GM04503 (cell line): Measurements from ENCODE around the gene MBNL1.

Experiments used
- DNase-seq: peaks from one replicate; pipeline ENCODE4 v3.0.0-alpha.2; 2012; ENCODE audit warnings: low read depth

The MBNL1 gene

DNA sequence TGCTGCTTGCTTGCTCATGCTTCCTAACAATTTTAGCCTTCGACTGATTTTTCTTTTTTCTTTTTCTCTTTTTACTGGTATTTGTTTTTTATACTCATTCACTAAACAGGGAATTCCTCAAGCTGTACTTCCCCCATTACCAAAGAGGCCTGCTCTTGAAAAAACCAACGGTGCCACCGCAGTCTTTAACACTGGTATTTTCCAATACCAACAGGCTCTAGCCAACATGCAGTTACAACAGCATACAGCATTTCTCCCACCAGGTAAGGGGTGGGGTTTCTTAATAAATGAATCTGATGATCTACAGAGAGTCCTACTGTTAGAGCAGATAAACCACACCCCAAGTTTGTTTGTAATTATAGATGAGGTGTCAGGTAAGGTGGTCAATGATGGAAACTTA lies 178.8 kb downstream of the MBNL1 start:
- no peak for DNase-seq

DNA sequence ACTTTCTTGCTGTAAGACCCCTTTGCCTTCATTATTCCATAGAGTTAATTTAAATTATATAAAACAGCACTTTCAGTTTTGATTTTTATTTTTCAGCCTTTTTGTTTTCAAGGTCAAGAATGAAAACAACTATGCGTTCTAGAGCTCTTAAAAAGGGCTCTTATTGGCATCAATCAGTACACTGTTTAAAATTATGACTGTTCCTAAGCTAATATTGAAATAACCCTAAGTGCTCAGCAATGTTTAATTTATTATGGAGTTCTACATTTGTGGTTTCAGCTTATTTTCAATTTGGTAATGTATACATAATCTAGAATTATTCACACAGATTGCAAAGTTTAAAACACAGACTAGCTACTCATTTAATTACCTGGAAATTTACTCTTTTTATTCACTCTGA lies 179.4 kb downstream of the MBNL1 start:
- no peak for DNase-seq

DNA sequence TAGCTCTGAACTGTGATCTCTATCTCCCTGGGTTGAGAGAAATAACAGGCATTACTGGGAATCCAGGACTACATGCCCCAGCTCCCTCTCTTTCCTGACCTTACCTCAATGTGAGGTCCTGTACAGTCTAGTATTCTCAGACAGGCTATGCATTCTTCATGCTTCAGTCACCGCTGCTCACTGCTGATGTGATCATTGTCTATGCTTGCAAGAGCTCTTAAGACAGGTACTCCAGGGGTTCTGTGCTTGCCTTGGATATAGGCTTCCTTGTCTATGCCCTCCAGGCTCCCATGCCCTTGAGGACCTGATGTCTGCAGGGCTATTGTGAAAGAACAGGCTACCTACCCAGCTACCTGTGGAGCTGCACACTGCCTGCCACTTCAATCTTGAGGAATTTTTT lies 183.6 kb downstream of the MBNL1 start:
- DNase-seq = no peak

DNA sequence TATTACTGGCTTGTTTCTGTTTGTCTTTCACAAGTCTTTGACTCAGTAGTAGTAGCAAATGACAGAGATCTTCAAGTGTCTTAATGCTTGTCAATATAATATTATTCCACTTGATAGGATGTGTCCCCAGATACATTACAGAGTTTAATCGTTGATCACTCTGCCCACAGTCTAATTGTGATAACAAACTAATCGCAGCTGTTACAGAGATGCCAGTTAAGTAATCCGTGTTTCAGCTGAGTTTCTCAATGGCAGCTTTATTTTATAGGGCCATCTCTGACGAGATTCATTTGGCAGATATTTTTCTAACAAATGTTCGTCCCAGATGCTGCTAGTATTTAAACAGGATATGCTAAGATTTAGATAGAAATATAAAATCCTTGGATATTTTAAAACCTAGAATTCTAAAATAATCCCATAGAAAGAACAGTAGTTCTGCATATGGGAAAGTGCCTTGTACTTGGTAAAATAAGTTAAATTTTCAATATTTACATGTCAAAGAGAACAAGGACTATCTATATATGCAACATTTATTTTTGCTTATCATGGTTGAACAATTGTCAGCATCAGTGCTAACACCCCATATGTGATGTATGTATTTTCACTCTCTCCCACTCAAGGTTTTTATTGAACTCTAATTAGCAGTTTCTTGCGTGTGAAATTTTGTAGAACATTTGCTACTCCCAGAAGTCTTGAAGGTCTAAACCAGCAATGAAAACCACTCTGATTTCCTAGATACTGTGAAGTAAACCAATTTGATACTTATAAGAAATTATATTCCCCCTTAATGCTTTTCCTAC lies 185.5 kb downstream of the MBNL1 start:
- DNase-seq = no peak

DNA sequence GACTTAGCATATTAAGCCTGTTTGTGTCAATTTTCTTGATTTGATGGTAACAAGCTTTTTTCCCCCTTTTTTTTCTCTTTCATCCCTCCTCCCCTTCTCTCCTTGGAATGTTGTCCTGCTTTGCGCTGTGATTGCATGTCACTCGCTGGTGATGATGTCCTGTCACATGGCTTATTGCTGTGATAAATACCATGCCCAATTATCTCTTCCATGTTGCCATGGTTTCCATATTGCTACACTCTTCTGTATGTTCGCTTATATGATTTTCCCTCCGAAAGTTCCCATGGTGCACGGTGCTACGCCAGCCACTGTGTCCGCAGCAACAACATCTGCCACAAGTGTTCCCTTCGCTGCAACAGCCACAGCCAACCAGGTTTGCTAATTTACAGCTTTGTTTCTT lies 187.3 kb downstream of the MBNL1 start:
- DNase-seq = no peak

DNA sequence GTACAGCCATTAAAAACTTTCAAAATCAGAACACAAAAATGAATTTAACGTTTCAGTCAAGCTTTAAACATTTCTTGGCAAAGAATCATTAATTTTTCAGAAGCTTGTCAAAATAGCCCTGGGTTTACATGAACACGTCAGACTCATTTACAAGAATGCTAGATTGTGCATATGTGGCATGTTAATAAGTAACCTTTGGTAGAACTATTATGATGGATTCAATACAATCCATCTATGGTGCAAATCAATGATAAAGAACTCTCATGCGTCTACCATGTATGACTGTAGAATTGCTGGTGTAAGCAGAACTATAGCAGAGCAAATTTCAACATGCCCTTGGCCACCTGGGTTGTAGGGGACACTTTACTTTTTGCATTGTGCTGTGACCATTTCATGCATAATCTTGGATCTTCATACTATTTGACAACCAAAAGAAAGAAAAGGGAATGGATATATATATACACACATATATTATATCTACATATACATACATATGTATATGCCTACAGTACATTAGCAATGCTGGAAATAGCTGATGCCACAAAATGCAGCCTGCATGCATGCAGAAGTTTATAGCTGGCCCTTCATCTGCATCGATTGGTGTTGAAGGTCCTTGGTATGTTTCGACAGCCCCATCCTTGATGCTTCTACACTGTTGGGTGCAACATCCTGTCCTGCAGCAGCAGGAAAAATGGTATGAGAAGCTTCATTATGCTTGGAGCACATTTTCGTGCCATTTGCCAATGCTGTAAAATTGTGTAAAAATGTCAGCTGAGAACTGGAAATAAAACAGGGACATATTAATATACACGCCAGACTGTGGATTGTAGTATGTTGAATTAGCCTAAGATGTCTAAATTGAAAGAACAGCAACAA lies 189.0 kb downstream of the MBNL1 start:
- no peak for DNase-seq

DNA sequence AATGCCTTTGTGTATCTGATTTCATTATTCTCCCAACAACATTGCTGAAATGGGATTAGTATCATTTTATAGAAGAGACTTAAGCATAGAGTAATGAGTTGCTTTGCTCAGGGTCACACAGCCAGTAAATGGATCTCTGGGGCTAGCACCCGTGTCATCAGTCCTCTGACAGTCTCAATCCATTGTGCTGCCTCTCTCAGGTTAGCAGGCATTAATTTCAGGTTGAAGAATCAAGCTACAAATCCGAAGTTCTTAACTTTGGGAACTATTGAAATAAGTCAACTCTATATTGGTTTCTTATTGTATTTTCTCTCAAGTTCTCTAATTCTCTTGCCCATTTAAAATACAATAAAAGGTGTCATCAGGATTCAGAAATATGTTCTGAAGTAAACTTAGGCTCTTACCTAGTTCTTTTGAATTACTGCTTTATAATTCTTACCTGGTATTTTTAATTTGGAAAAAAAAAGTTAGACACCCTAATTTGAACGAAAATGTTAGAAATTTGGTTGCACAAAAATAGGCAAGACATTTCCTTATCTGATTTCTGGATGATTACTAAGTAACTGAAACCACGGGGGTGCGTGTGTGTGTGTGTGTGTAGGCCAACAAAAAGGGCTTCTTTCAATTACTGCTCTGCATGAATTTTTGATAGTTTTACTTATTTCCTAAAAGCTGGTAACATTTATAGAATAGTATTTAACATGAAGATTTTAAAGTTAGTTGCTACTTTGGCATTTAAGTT lies 189.8 kb downstream of the MBNL1 start:
- DNase-seq = no peak

DNA sequence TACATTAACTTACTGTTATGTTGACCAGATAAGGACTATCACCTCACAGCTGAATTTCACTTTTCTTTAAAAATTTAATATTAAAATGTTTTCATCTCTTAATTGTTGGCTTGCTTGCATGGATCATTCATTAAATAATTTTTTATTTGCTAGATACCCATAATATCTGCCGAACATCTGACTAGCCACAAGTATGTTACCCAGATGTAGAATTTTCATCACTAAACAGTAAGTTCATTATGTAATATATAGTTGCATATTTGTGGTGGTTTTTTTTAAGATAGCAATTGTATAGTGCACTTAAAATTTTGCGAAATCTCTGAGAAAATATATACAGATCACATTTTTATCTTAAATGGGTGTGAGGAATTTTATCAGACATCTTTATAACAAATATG lies 190.4 kb downstream of the MBNL1 start:
- no peak for DNase-seq

DNA sequence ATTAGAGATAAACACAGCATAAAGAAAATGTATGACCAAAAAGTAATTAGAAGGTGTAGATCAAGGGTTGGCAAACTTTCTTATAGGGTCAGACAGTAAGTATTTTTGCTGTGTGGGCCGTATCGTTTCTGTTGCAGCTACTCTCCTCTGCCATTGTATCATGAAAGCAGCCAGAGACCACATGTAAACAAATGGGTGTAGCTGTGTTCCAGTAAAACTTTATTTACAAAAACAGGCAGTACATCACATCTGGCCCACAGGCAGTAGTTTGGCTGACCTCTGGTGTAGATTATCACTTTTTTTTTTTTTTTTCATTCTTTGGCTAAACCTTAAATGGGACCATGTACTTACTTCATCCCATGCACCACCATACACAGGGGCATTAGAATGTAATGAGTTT lies 190.8 kb downstream of the MBNL1 start:
- DNase-seq = no peak

DNA sequence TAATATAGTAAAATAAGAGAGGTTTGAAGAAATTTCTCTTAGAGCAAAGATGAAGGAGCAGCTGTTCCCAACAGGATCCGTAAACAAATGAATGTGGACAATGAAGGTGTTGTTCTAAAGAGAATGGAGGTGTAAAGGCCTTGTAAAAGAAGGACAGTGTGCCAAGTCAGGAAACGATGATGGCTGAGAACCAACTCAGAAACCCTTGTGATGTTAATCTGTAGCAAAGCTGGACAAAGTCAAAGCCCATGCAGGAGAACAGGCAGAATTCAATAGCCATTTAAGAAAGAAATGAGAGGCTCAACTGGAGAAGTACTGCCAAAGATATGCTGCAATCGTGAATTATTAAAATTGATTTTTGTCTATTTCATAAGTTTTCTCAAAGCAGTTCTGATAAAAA lies 192.2 kb downstream of the MBNL1 start:
- DNase-seq = no peak

DNA sequence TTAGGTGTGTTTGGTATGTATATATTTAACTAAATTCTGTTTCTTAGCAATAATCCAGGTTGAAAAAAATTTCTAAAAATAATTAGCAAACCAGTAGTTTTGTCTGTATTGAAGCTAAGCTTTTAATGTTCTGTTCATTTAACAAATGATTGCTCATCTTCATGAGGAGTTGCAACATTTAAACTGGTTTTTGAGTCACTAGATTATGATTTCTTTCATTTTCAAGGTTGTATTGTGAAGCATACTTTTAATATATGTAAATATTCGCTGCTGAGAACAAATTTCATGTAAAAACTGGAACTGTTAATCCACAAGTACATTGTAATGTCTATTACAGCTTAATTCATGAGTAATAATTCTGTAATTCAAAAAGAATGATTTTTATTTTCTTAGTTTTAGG lies 192.7 kb downstream of the MBNL1 start:
- DNase-seq = no peak

DNA sequence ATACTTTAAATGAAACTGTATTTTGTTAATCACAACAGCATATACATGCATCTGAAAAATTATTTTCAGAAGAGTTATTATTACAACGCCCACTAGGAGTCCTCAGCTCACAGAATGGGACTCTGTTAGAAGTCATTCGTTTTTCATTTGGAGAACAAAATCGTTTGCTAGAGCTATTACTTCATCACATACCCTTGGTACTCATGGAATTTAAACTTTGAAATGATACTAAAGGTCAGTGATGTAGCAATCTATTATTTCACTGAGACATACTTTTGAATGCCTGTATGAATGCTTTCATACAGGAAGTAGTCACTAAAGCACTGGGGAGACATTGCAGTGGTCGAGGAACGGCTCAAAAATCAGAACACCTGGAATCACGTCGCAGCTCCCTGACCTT lies 198.1 kb downstream of the MBNL1 start:
- peak; percentile 55 for DNase-seq

DNA sequence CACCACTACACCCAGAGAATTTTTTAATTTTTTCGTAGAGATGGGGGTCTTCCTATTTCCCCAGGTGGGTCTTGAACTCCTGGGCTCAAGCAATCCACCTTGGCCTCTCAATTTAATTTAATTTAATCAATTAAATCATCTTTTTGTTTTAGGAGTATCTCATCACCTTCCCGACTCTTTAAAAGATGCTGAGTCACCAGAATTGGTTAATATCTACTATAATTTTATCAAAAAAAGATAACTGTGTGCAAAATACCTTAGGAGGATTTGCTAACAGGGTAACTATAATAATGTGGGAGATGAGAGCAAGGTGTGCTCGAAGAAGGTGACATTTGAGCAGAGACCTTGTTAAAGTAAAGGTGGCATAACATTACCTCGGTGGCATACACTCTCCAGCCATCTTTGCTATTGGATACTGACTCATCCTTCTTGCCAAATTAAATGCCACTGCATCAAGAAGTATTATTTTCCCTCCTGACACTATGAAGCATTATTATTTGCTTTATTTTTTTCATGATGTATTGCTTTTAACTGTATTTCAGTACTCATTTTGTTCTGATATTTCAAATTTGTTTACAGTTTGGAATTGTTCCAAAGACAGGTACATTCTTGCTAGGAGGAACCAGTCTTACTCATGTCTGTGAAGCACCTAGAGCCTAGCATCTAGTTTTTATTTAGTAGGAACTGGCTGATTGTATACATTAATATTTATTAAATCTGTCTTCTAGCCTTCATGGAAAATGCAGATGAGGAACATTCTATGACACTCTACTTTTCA lies 200.7 kb downstream of the MBNL1 start:
- DNase-seq = no peak

DNA sequence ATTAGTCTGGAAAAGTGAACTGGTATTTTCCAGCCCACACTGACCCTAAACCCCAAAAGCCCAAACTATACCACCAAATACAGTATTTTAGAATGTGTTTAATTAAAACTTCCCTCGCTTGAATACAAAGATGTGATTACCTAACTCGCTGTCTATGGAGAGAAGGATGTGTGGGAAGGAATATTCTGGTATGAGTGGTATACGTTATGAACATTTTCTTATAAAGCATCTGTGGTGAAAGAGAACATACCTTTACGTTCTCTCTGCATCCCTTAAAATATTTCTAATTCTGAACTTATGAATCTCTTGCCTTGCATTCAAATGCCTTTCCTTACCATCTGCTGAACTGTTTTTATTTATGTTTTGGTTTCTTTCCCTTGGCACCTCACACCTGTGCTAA lies 201.4 kb downstream of the MBNL1 start:
- no peak for DNase-seq

DNA sequence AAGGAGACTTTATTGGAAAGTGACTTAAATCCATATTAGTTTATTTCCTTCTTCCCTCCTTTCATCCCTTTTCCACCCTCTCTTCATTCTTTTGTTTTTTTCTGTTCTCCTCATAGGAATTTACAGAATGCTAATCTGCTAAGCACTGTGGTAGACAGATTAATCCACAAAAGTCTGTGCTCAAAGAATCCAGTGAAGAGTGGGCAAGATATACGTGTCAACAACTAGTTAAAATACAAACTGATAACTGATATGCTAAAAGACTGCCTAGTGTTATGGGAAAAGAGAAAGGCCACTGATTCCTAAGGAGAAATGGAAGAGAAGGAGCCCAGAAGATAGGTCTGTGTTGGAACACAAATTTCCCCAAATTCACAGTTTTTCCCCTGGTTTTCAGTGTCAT lies 202.2 kb downstream of the MBNL1 start:
- DNase-seq = no peak

DNA sequence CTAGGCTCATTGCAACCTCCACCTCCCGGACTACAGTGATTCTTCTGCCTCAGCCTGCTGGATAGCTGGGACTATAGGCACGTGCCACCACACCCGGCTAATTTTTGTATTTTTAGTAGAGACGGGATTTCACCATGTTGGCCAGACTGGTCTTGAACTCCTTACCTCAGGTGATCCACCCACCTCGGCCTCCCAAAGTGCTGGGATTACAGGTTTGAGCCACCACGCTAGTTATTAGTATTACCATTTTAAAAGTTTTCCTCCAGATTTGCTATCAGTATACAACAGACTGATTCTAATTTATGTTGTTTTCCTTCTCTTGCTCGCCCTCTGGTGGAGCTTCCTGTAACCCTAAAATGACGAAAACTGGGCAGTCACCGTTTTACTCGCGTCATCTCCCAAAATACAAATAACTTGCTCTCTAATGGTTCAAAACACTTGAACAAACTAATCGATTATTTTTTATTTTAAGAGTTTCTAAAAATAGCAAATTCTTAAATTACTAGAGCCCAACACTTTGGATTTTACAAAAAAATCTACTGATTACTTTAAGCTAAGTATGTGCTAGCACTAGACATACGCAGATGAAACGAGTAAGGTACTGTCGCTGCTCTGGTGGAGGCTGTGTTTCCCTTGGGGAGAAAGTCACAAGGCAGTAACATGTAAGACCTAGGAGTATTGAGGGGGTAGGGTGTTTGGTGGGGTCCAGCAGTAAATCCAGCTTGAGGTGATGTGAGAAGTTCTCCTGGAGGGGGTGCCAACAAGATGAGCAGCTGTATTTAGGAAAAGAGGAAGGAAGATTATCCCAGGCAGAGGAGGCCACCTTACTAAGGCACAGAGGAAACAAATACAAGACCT lies 203.3 kb downstream of the MBNL1 start:
- DNase-seq = no peak

DNA sequence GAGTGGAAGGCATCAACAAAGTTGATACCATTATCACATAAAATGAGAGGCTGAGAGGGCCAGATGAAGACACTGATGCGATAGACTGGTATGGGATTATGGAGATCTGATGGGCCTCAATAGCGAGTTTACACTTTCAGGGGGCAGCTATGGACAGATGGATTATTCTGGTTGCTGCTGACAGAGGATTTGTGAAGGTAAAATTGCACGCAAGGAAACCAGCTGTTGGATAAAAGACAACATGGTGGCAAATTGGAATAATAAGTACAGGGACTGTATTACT lies 203.9 kb downstream of the MBNL1 start:
- DNase-seq = no peak

DNA sequence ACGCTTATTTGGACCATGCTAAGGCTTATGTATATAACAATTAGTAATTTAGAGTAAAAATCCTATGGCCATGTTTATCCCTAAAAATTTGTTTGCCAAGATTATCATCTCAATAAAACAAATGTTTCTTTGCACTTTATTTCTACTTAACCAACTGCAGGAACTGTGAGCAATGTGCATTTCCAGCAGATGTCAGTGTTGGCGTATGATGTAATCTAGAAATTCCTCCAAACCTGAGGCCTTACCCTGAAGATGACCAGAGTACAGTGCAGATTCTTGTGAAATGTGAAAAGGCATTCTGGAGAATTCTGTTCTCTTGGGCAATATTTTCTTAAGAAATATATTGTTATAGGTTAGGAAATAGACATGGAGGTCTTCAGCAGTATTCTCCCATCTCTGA lies 205.9 kb downstream of the MBNL1 start:
- peak; percentile 41 for DNase-seq

DNA sequence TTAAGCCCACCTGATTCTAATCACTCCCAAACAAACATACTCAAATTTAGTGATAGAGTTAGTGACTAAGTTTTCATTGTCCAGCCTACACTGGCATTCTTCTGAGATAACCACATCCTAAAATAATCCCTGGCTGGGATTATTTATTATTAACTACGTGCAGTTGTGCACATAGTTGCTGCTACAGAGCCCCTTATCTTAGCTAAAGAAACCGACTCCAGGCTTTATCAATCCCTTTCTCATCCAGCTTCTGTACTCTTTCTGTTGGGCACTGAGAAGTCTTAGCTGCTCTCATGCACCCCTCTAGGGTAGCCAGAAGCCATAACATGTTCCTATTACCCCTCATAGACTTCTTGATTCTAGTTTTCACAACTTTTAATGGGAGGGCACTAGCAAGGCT lies 208.7 kb downstream of the MBNL1 start:
- DNase-seq = no peak

DNA sequence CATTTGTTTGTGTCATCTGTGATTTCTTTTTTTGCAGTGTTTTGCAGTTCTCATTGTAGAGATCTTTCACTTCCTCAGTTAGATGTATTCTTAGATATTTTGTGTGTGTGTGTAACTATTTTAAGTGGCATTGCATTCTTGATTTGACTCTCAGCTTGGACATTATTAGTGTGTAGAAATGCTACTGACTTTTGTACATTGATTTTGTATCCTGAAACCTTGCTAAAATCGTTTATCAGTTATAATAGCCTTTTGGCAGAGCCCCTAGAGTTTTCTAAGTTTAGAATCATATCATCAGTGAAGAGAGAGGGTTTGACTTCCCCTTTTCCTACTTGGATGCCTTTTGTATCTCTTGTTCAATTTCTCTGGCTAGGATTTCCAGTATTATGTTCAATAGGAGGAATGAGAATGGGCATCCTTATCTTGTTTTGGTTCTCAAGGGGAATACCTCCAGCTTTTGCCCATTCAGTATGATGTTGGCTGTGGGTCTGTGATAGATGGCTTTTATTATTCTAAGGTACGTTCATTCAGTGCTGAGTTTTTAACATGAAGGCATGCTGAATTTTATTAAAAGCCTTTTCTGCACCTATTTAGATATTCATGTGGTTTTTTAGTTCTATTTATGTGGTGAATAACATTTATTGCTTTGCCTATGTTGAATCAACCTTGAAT lies 211.7 kb downstream of the MBNL1 start:
- no peak for DNase-seq

DNA sequence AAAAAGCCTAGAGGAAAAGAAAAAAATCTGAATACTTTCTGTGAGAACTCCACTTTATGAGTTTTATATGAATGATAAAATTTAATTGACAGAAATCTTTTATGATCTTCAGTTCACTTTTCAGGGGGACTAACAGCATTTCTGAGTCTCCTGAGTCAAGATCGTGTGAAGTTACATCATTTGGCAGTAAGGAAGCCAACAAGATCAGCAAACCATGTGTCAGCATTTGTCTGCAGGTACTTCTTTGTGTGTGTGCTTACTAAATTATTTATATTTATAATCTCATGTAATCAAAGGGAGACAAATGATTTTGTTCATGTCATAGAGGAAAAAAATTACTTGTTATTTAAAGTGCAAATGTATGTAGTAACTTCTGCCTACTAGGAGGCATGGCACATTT lies 217.6 kb downstream of the MBNL1 start:
- no peak for DNase-seq
